ENCODE results near the gene PSMA3. TPM values are rescaled to one million over a fixed set of nuclear protein-coding genes. Genes with fewer than 3 reads are reported as not detected.
"Not testable (repeated sequence)": the region's sequence is repeated elsewhere in the genome, so short reads cannot be mapped to it uniquely, and the experiment has no call there.

Gene PSMA3
- total RNA-seq, 1 experiment from 2014 or later, result 193 TPM

- no peak for DNase-seq
Observed at GRCh38 chr14:58243790-58244555, 670 bp upstream of the PSMA3 start.

GRCh38 chr14:58245562-58245961 is 919 bp downstream of the PSMA3 start:
- Histone ChIP-seq H3K4me3 (peak overlapping the region; percentile 90), H3K27me3 (no peaks in the 10 kb centered on the region), H3K27ac (peak overlapping the region; percentile 91), H3K36me3 (peaks cover 5% of the 10 kb centered on the region; the same call in 1 of the 2 replicates), H3K4me1 (peaks cover 6% of the 10 kb centered on the region; the same call in 1 of the 2 replicates), H3K9me3 (replicated peaks) (no peaks in the 10 kb centered on the region)
- no peak for DNase-seq

More at GRCh38 chr14:58243790-58244555, 670 bp upstream of the PSMA3 start:
- peaks cover 6% of the 10 kb centered on the region; the same call in 1 of the 2 replicates for H3K4me1 ChIP-seq
- peak overlapping the region; percentile 90 for H3K4me3 ChIP-seq
- no peaks in the 10 kb centered on the region for H3K27me3 ChIP-seq
- H3K36me3 ChIP-seq, result no peaks in the 10 kb centered on the region
- peak overlapping the region; percentile 91; the same call in 1 of the 2 replicates for H3K27ac ChIP-seq
- H3K9me3 ChIP-seq (replicated peaks), result no peaks in the 10 kb centered on the region

DNA sequence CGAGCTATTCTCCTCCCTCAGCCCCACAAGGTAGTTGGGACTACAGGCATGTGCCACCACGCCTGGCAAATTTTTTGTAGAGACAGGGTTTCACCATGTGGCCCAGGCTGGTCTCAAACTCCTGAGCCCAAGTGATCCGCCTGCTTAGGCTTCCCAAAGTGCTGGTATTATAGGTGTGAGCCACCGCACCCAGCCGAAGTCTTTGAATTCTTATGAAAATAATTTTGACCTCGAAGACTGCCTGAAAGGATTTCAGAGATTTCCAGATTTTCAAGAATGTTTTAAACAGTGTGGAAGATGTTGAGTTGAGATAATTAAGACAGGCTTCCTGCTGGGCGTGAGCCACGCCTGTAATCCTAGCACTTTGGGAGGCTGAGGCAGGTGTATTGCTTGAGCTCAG is 5.0 kb downstream of the PSMA3 start:
- peaks cover 31% of the 10 kb centered on the region for H3K36me3 ChIP-seq
- no peak for DNase-seq
- no peak overlapping the region for H3K4me3 ChIP-seq
- H3K9me3 ChIP-seq (replicated peaks), result no peaks in the 10 kb centered on the region
- peaks cover 6% of the 10 kb centered on the region; the same call in 1 of the 2 replicates for H3K4me1 ChIP-seq
- no peaks in the 10 kb centered on the region for H3K27me3 ChIP-seq
- no peak overlapping the region for H3K27ac ChIP-seq

DNA sequence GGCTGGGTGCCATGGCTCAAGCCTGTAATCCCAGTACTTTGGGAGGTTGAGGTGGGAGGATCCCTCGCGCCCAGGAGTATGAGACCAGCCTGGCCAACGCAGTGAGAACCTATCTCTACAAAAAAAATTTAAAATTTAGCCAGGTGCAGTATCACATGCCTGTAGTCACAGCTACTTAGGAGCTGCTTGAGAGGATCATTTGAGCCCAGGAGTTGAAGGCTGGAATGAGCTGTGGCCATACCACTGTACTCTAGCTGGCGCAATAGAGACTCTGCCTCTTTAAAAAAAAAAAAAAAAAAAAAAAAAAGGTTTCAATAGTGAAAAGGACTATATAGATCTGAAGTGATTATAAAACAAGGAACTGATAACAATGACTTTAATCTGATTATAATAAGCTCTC is 13.5 kb downstream of the PSMA3 start:
- Histone ChIP-seq H3K36me3 (peaks cover 65% of the 10 kb centered on the region), H3K4me3 (no peak overlapping the region), H3K9me3 (replicated peaks) (no peaks in the 10 kb centered on the region)

GRCh38 chr14:58262005-58262404 is 17.4 kb downstream of the PSMA3 start:
- H3K4me1 ChIP-seq; H3K9me3 ChIP-seq (replicated peaks); DNase-seq; H3K27me3 ChIP-seq; H3K27ac ChIP-seq; H3K4me3 ChIP-seq: not testable (repeated sequence)
- peaks cover 84% of the 10 kb centered on the region for H3K36me3 ChIP-seq

More for the DNA sequence above, 13.5 kb downstream of the PSMA3 start:
- no peak for DNase-seq
- no peaks in the 10 kb centered on the region for H3K27me3 ChIP-seq
- no peak overlapping the region for H3K27ac ChIP-seq
- no peaks in the 10 kb centered on the region for H3K4me1 ChIP-seq

GRCh38 chr14:58265401-58265800 is 20.8 kb downstream of the PSMA3 start:
- Histone ChIP-seq H3K27me3 (no peaks in the 10 kb centered on the region), H3K36me3 (peaks cover 89% of the 10 kb centered on the region), H3K4me1 (no peaks in the 10 kb centered on the region), H3K27ac (no peak overlapping the region), H3K4me3 (no peak overlapping the region), H3K9me3 (replicated peaks) (no peaks in the 10 kb centered on the region)
- no peak for DNase-seq

DNA sequence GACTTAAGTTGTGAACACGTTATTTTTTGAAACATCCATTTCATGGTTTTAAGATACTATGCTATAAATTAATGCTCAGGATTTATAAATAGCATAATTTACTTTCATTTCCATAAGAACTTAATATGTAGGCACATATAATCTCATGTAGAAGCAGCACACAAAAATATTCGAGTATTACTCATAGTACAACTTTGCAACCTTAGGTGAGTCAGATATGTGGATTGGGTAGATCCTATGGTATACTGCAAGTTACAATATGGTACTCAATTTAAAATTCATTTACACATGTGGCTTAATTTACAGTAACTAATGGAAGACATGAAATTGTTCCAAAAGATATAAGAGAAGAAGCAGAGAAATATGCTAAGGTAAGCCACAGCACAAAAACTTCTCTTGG is 26.0 kb downstream of the PSMA3 start:
- DNase-seq, result no peak
- Histone ChIP-seq H3K9me3 (replicated peaks) (no peaks in the 10 kb centered on the region), H3K36me3 (peaks cover 84% of the 10 kb centered on the region), H3K4me3 (no peak overlapping the region), H3K4me1 (no peaks in the 10 kb centered on the region), H3K27ac (no peak overlapping the region), H3K27me3 (no peaks in the 10 kb centered on the region)

DNA sequence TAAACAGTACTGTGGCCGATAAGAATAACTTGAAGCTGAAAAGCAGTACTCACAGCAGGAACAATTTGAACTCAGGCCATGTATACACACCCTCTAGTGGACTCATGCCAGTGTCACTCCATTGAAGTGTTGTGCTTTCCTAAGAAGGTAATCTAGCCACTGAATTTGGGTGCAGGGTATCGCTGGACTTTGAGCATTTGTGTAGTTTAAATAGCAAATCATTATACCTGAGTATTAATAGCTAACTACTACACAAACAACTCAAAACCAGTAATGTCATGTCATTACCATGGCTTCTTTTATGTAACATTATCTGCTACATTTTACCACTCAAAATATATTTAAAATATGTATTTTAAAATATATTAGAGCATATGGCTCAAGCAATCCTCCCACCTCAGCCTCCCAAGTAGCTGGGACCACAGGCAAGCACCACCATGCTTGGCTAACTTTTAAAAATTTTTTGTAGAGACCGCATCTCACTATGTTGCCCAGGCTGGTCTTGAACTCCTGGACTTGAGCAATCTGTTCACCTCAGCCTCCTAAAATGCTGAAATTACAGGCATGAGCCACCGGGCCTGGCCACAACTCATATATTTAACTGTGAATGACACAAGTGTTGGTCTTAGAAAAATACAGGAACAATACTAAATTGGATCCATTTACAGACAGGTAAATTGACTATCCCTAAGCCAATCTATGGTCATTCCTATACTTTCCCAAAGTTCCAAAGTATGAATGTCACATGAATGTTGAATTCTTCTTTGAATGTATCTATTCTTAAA is 28.1 kb downstream of the PSMA3 start:
- H3K36me3 ChIP-seq, result peaks cover 66% of the 10 kb centered on the region
- no peak overlapping the region for H3K27ac ChIP-seq
- DNase-seq, result no peak

DNA sequence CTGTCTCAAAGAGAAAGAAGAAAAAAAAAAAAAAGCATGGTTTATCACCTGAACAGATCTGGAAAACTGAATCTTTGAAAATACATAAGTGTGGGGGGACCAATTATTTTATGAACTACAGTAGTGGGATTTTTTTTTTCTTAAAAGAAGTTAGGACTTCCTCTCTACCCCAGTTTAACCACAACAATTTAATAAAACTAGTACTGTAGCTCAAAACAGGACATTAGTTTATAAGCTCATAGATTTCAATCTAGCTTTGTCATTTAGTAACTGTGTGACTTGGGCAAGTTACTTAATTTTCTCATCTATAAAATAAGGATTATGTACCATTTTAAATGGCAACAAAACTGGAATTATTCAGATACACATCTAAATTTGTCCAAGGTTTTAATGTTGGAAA is 30.2 kb downstream of the PSMA3 start:
- Histone ChIP-seq H3K27me3 (no peaks in the 10 kb centered on the region), H3K36me3 (peaks cover 54% of the 10 kb centered on the region), H3K9me3 (replicated peaks) (no peaks in the 10 kb centered on the region), H3K4me3 (no peak overlapping the region), H3K27ac (no peak overlapping the region), H3K4me1 (no peaks in the 10 kb centered on the region)
- no peak for DNase-seq

More for the DNA sequence above, 28.1 kb downstream of the PSMA3 start:
- H3K27me3 ChIP-seq, result no peaks in the 10 kb centered on the region
- H3K4me1 ChIP-seq, result no peaks in the 10 kb centered on the region
- no peak overlapping the region for H3K4me3 ChIP-seq
- H3K9me3 ChIP-seq (replicated peaks), result no peaks in the 10 kb centered on the region

GRCh38 chr14:58275527-58276190 is 31.0 kb downstream of the PSMA3 start:
- no peaks in the 10 kb centered on the region for H3K4me1 ChIP-seq
- H3K27ac ChIP-seq, result no peak overlapping the region
- no peaks in the 10 kb centered on the region for H3K27me3 ChIP-seq
- no peak overlapping the region for H3K4me3 ChIP-seq
- no peaks in the 10 kb centered on the region for H3K9me3 ChIP-seq (replicated peaks)
- DNase-seq, result no peak
- peaks cover 49% of the 10 kb centered on the region for H3K36me3 ChIP-seq

- Histone ChIP-seq H3K36me3 (peaks cover 48% of the 10 kb centered on the region), H3K4me3 (no peak overlapping the region), H3K4me1 (peaks cover 3% of the 10 kb centered on the region), H3K9me3 (replicated peaks) (no peaks in the 10 kb centered on the region), H3K27me3 (no peaks in the 10 kb centered on the region), H3K27ac (no peak overlapping the region)
- DNase-seq, result no peak
Observed at GRCh38 chr14:58276208-58276607, 31.6 kb downstream of the PSMA3 start.

- H3K9me3 ChIP-seq (replicated peaks), result no peaks in the 10 kb centered on the region
- no peak overlapping the region for H3K27ac ChIP-seq
- H3K27me3 ChIP-seq, result no peaks in the 10 kb centered on the region
- H3K36me3 ChIP-seq, result peaks cover 32% of the 10 kb centered on the region
- no peak for DNase-seq
- H3K4me3 ChIP-seq, result no peak overlapping the region
- peaks cover 4% of the 10 kb centered on the region for H3K4me1 ChIP-seq
Observed at GRCh38 chr14:58278177-58278576, 33.5 kb downstream of the PSMA3 start.

GRCh38 chr14:58280954-58281787 is 36.5 kb downstream of the PSMA3 start:
- H3K4me3 ChIP-seq, result no peak overlapping the region
- H3K36me3 ChIP-seq, result peaks cover 49% of the 10 kb centered on the region
- no peaks in the 10 kb centered on the region for H3K27me3 ChIP-seq
- DNase-seq, result peak in 1 of 2 experiments; percentile 11
- peaks cover 4% of the 10 kb centered on the region for H3K4me1 ChIP-seq
- no peak overlapping the region for H3K27ac ChIP-seq
- H3K9me3 ChIP-seq (replicated peaks), result no peaks in the 10 kb centered on the region

- Histone ChIP-seq H3K36me3 (peaks cover 54% of the 10 kb centered on the region), H3K4me3 (no peak overlapping the region), H3K27me3 (no peaks in the 10 kb centered on the region), H3K4me1 (peaks cover 4% of the 10 kb centered on the region), H3K27ac (no peak overlapping the region), H3K9me3 (replicated peaks) (no peaks in the 10 kb centered on the region)
- no peak for DNase-seq
Observed at GRCh38 chr14:58281969-58282368, 37.3 kb downstream of the PSMA3 start.
